H1 (cell line): ENCODE measurements around the gene CXCL3. TPM values are rescaled to one million over a fixed set of nuclear protein-coding genes. Genes with fewer than 3 reads are reported as not detected.

Source experiments
- ATF2 ChIP-seq: IDR thresholded peaks from 2 replicates; pipeline ENCODE4 v1.6.1; 2012; ENCODE audit warnings: low read length, inconsistent platforms
- ATF3 ChIP-seq: IDR thresholded peaks from 2 replicates; pipeline ENCODE4 v1.6.1; 2011; ENCODE audit warnings: low read depth, mild to moderate bottlenecking, low read length; ENCODE audit not compliant: insufficient read depth
- BCL11A ChIP-seq, 2 experiments: IDR thresholded peaks; one replicate each; pipeline ENCODE4 v1.6.1; 2011; ENCODE audit warnings: low read depth in 2 of 2, low read length in 2 of 2, mild to moderate bottlenecking in 2 of 2
- GTF2F1 ChIP-seq: IDR thresholded peaks from 2 replicates; pipeline ENCODE4 v1.6.1; 2012; ENCODE audit warnings: low read depth, low read length, improper control_type of control experiment, borderline replicate concordance
- SAP30 ChIP-seq: fragments of 300-600 bp; sonication (generic); IDR thresholded peaks from 2 replicates; pipeline ENCODE4 v1.7.1; 2012; ENCODE audit warnings: low read length, moderate library complexity, mild to moderate bottlenecking, inconsistent platforms; ENCODE audit not compliant: insufficient read depth, insufficient replicate concordance
- SP2 ChIP-seq: IDR thresholded peaks from 2 replicates; pipeline ENCODE4 v1.6.1; 2012; ENCODE audit warnings: mild to moderate bottlenecking, low read length, inconsistent platforms
- TEAD4 ChIP-seq: IDR thresholded peaks from 2 replicates; pipeline ENCODE4 v1.6.1; 2012; ENCODE audit warnings: low read depth, low read length, inconsistent platforms, mixed read lengths
- ZNF274 ChIP-seq: IDR thresholded peaks from 2 replicates; pipeline ENCODE4 v1.7.0; 2012; ENCODE audit warnings: low read length, borderline replicate concordance; ENCODE audit errors: extremely low read depth
- polyA plus RNA-seq, 7 experiments: library from polyadenylated mRNA; depleted of rRNA in 3 of 7; stranded (reverse) in 5 of 7; unstranded in 2 of 7; fragments of >200 nt in 5 of 7; fragments of 200-250 nt in 2 of 7; gene quantifications; 1 replicate in 5 of 7; 2 replicates in 1 of 7; 4 replicates in 1 of 7; pipeline versions ENCODE4 v1.2.1 to v1.2.3, GENCODE V29; 2011 to 2013; ENCODE audit warnings: missing spikeins in 2 of 7, mixed read lengths in 2 of 7
- total RNA-seq: library from RNA; stranded (reverse); fragmentation: NEBNext Ultra II Directional; extraction: Animal tissue kit (Norgen Biotek cat#: 25700); gene quantifications from 2 replicates; pipeline ENCODE4 v1.2.1, GENCODE V29; 2021

The CXCL3 gene
- total and polyA plus RNA-seq, 2 of the 8 experiments (the other 6 are each of a cell fraction or from before 2014, with no cell fraction given), result 3.1 to 5.2 TPM

- TF ChIP-seq ATF3 (no peak), GTF2F1 (peak; percentile 41; the same call in 1 of the 2 replicates), TEAD4 (peak; percentile 46; the same call in 1 of the 2 replicates), SAP30 (no peak), SP2 (no peak), ZNF274 (no peak), ATF2 (no peak), BCL11A (IDR thresholded peaks at IDR 0.05; ENCODE audit: low read depth in 2 of 2, low read length in 2 of 2) (no peak)
- TF ChIP-seq, all 59 proteins: peak for 20
Measured at GRCh38 chr4:73998040-73999011, 40.2 kb downstream of the CXCL3 start, which contains the start of gene CXCL5 (continued).
